Measurements from ENCODE around the gene PPFIA2.
A peak's percentile ranks its signal among the peaks of the same experiment; 100 is the strongest.
"Not testable (repeated sequence)": the region's sequence is repeated elsewhere in the genome, so short reads cannot be mapped to it uniquely, and the experiment has no call there.

DNA sequence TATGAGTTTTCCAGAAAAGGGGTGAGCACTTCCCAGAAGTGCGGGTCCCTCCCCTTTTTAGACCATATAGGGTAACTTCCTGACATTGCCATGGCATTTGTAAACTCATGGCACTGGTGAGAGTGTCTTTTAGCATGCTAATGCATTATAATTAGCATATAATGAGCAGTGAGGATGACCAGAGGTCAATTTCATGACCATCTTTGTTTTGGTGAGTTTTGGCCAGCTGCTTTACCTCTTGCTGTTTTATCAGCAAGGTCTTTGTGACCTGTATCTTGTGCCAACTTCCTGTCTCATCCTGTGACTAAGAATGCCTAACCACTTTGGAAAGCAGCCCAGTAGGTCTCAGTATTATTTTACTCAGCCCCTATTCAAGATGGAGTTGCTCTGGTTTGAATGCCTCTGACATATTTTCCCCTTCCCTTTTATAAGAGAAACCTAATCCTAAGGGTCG is 549.4 kb downstream of the PPFIA2 start:
- not testable (repeated sequence) for TF ChIP-seq RAD21 (IDR thresholded peaks at IDR 0.05; ENCODE audit: low read depth); CREB1 (IDR thresholded peaks at IDR 0.05; ENCODE audit: low read depth); FOXM1 (IDR thresholded peaks at IDR 0.05; ENCODE audit: borderline replicate concordance, low read depth); TAF1 (IDR thresholded peaks at IDR 0.05; ENCODE audit: low read depth)
- TF ChIP-seq, protein P1, sequence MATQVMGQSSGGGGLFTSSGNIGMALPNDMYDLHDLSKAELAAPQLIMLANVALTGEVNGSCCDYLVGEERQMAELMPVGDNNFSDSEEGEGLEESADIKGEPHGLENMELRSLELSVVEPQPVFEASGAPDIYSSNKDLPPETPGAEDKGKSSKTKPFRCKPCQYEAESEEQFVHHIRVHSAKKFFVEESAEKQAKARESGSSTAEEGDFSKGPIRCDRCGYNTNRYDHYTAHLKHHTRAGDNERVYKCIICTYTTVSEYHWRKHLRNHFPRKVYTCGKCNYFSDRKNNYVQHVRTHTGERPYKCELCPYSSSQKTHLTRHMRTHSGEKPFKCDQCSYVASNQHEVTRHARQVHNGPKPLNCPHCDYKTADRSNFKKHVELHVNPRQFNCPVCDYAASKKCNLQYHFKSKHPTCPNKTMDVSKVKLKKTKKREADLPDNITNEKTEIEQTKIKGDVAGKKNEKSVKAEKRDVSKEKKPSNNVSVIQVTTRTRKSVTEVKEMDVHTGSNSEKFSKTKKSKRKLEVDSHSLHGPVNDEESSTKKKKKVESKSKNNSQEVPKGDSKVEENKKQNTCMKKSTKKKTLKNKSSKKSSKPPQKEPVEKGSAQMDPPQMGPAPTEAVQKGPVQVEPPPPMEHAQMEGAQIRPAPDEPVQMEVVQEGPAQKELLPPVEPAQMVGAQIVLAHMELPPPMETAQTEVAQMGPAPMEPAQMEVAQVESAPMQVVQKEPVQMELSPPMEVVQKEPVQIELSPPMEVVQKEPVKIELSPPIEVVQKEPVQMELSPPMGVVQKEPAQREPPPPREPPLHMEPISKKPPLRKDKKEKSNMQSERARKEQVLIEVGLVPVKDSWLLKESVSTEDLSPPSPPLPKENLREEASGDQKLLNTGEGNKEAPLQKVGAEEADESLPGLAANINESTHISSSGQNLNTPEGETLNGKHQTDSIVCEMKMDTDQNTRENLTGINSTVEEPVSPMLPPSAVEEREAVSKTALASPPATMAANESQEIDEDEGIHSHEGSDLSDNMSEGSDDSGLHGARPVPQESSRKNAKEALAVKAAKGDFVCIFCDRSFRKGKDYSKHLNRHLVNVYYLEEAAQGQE (IDR thresholded peaks at IDR 0.05; ENCODE audit: low read depth): not testable (repeated sequence)
- peak; percentile 48; the same call in 1 of the 2 replicates for TF ChIP-seq TCF12 (IDR thresholded peaks at IDR 0.05; ENCODE audit: low read depth)
